GM21786 (cell line): ENCODE measurements around the gene SH2D3A.
"Not testable (repeated sequence)": the region's sequence is repeated elsewhere in the genome, so short reads cannot be mapped to it uniquely, and the experiment has no call there.

ENCODE experiments used
- ATAC-seq: cut with Tn5 transposase; IDR thresholded peaks from one replicate; pipeline ENCODE4 v1.9.1; 2021; ENCODE audit not compliant: unreplicated experiment

Gene SH2D3A

GRCh38 chr19:6761053-6761676 is 6.1 kb downstream of the SH2D3A start:
- ATAC-seq = no peak

GRCh38 chr19:6760606-6761005 is 6.6 kb downstream of the SH2D3A start:
- no peak for ATAC-seq

GRCh38 chr19:6754653-6755463 is 12.4 kb downstream of the SH2D3A start:
- ATAC-seq = no peak

- ATAC-seq = no peak
Observed at GRCh38 chr19:6754136-6754535, 13.1 kb downstream of the SH2D3A start.

- peak; percentile 79 for ATAC-seq
Observed at GRCh38 chr19:6753178-6754031, 13.8 kb downstream of the SH2D3A start.

- ATAC-seq = no peak
Observed at GRCh38 chr19:6752256-6753177, 14.7 kb downstream of the SH2D3A start.

GRCh38 chr19:6751189-6751588 is 16.0 kb downstream of the SH2D3A start:
- no peak for ATAC-seq

- ATAC-seq = no peak
Observed at GRCh38 chr19:6750062-6750461, 17.2 kb downstream of the SH2D3A start.

GRCh38 chr19:6748543-6748942 is 18.7 kb downstream of the SH2D3A start:
- ATAC-seq = not testable (repeated sequence)

- ATAC-seq = no peak
Observed at GRCh38 chr19:6745965-6746364, 21.3 kb downstream of the SH2D3A start.

GRCh38 chr19:6744381-6745301 is 22.6 kb downstream of the SH2D3A start:
- no peak for ATAC-seq

GRCh38 chr19:6743714-6744380 is 23.4 kb downstream of the SH2D3A start:
- no peak for ATAC-seq

- no peak for ATAC-seq
Observed at GRCh38 chr19:6743066-6743465, 24.2 kb downstream of the SH2D3A start.

GRCh38 chr19:6740589-6741343 is 26.5 kb downstream of the SH2D3A start:
- ATAC-seq = no peak

GRCh38 chr19:6739883-6740588 is 27.2 kb downstream of the SH2D3A start:
- no peak for ATAC-seq

- ATAC-seq = no peak
Observed at GRCh38 chr19:6739390-6739882, 27.8 kb downstream of the SH2D3A start, which contains the start of gene TRIP10. TRIP10 (plus strand) TSS chr19:6739680; CDS start chr19:6739762, 82 bp downstream.

- ATAC-seq = no peak
Observed at GRCh38 chr19:6738787-6739389, 28.3 kb downstream of the SH2D3A start.
